ENCODE measurements around the gene FBXL4. TPM values are rescaled to one million over a fixed set of nuclear protein-coding genes. Genes with fewer than 3 reads are reported as not detected.

Gene FBXL4
- polyA plus RNA-seq, 1 of the 3 experiments (the other 2 are of a cell fraction), result 8.1 TPM

GRCh38 chr6:98825600-98826230 is 122.0 kb downstream of the FBXL4 start:
- Histone ChIP-seq H3K9me2 (no peaks in the 10 kb centered on the region), H3K36me3 (replicated peaks in 1 of 2; ENCODE audit: control insufficient read depth in 1 of 2, insufficient read depth in 2 of 2, low read length in 1 of 2) (no peaks in the 10 kb centered on the region), H3K9ac (no peak overlapping the region), H3K4me1 (ENCODE audit: control insufficient read depth in 1 of 2, insufficient read depth in 2 of 2, low read depth in 1 of 2, low read length in 1 of 2) (peaks cover 0 to 21% of the 10 kb centered on the region in 2 experiments; a peak in 2 of 4 replicates), H3K4me3 (ENCODE audit: low read depth in 2 of 2, low read length in 1 of 2) (no peak overlapping the region), H2AFZ (ENCODE audit: low read depth) (no peak overlapping the region), H3K27me3 (ENCODE audit: insufficient read depth) (no peaks in the 10 kb centered on the region), H3F3A (replicated peaks; ENCODE audit: insufficient read depth) (peaks cover 13% of the 10 kb centered on the region), H3K4me2 (no peak overlapping the region), H3K27ac (ENCODE audit: low read depth in 2 of 2, low read length in 1 of 2) (no peak overlapping the region), H4K20me1 (ENCODE audit: insufficient read depth) (no peaks in the 10 kb centered on the region), H3K79me2 (ENCODE audit: insufficient read depth) (no peaks in the 10 kb centered on the region), H3K9me3 (no peaks in the 10 kb centered on the region)
- no peak for DNase-seq
- CTCF ChIA-PET, result no interaction called here
- 68% methylated on average over 19 of the region's 19 CpGs for WGBS (ENCODE audit: low lambda C conversion rate)
- TF ChIP-seq JUND (IDR thresholded peaks at IDR 0.05) (no peak), CTCF (IDR thresholded peaks at IDR 0.05) (no peak), IRF3 (IDR thresholded peaks at IDR 0.05; ENCODE audit: low read depth, low read length) (no peak), MEF2A (IDR thresholded peaks at IDR 0.05; ENCODE audit: borderline replicate concordance, low read depth) (no peak), SMC3 (IDR thresholded peaks at IDR 0.05; ENCODE audit: low read depth, low read length) (no peak), ZBTB33 (IDR thresholded peaks at IDR 0.05; ENCODE audit: borderline replicate concordance, low read depth) (no peak), FOXJ3 (CRISPR knock-in tag; IDR thresholded peaks at IDR 0.05) (no peak), ELF1 (IDR thresholded peaks at IDR 0.05) (no peak), PBX3 (IDR thresholded peaks at IDR 0.05) (no peak), POLR2AphosphoS5 (IDR thresholded peaks at IDR 0.05; ENCODE audit: low read depth, low read length) (no peak), CHD2 (IDR thresholded peaks at IDR 0.05; ENCODE audit: low read length, partially characterized antibody) (no peak), TEAD4 (IDR thresholded peaks at IDR 0.05; ENCODE audit: borderline replicate concordance, insufficient read depth) (no peak), GABPA (IDR thresholded peaks at IDR 0.05; ENCODE audit: low read depth) (no peak), RXRA (IDR thresholded peaks at IDR 0.05; ENCODE audit: borderline replicate concordance, low read depth) (no peak), MXI1 (IDR thresholded peaks at IDR 0.05; ENCODE audit: low read depth, low read length) (no peak), GATA2 (CRISPR knock-in tag; IDR thresholded peaks at IDR 0.05) (no peak), USF1 (IDR thresholded peaks at IDR 0.05; ENCODE audit: borderline replicate concordance, low read depth) (no peak), SIN3A (IDR thresholded peaks at IDR 0.05; ENCODE audit: borderline replicate concordance, low read depth, low read length) (no peak), NFIC (IDR thresholded peaks at IDR 0.05; ENCODE audit: borderline replicate concordance) (no peak), RFX5 (IDR thresholded peaks at IDR 0.05; ENCODE audit: low read length) (no peak)
- POLR2A ChIA-PET, result no interaction called here
